BJ (cell line): ENCODE data around the gene ORC6. TPM values are rescaled to one million over a fixed set of nuclear protein-coding genes. Genes with fewer than 3 reads are reported as not detected.
A peak's percentile ranks its signal among the peaks of the same experiment; 100 is the strongest.

Experiments
- CTCF ChIA-PET: fragments of 350-600 bp; formaldehyde crosslinking; extraction: SDS; loops from one replicate; lab custom pipeline; 2021; ENCODE audit warnings: antibody characterized with exemption, inconsistent platforms; lab: Yijun Ruan, JAX
- POLR2A ChIA-PET: fragments of 300-600 bp; sonication (Branson Sonifier 250); formaldehyde crosslinking; extraction: SDS; loops from one replicate; lab custom pipeline; 2021; ENCODE audit warnings: antibody characterized with exemption; lab: Charles Lee
- DNase-seq: peaks from one replicate; pipeline ENCODE4 v3.0.0-alpha.2; 2011; ENCODE audit warnings: low read depth
- H3K27me3 ChIP-seq: 2 replicates; pipeline ENCODE4 v1.6.0; 2011; ENCODE audit warnings: low read length; ENCODE audit not compliant: control insufficient read depth, insufficient read depth
- H3K36me3 ChIP-seq: 2 replicates; pipeline ENCODE4 v1.5.1; 2011; ENCODE audit warnings: low read length; ENCODE audit not compliant: control insufficient read depth, insufficient read depth
- H3K4me3 ChIP-seq: 2 replicates; pipeline ENCODE4 v1.5.1; 2011; ENCODE audit warnings: low read depth, mild to moderate bottlenecking, control low read depth, low read length
- CTCF ChIP-seq: IDR thresholded peaks from 2 replicates; pipeline ENCODE4 v1.5.1; 2011; ENCODE audit warnings: low read depth, mild to moderate bottlenecking, control low read depth, inconsistent platforms, low read length, moderate library complexity; ENCODE audit not compliant: insufficient read depth
- polyA plus RNA-seq: library from polyadenylated mRNA; depleted of rRNA; stranded (reverse); fragments of >200 nt; gene quantifications from 2 replicates; pipeline ENCODE4 v1.2.3, GENCODE V29; 2011

ORC6 gene
- polyA plus RNA-seq, 1 experiment: 8.0 TPM

- Histone ChIP-seq H3K27me3 (no peaks in the 10 kb centered on the region), H3K36me3 (no peaks in the 10 kb centered on the region), H3K4me3 (peak overlapping the region; percentile 81)
- ChIA-PET CTCF (no interaction called here), POLR2A (no interaction called here)
- DNase-seq: no peak
- no peak for TF ChIP-seq CTCF
Observed at GRCh38 chr16:46687486-46687885, 2.0 kb upstream of the ORC6 start.

- POLR2A ChIA-PET: no interaction called here
- CTCF ChIA-PET: no interaction called here
- TF ChIP-seq CTCF: no peak; the same call in 1 of the 2 replicates
Observed at GRCh38 chr16:46688101-46688653, 1.3 kb upstream of the ORC6 start.

GRCh38 chr16:46688654-46689364, 650 bp upstream of the ORC6 start, which contains the start of gene VPS35:
Gene VPS35 (minus strand): TSS chr16:46689178. CDS start chr16:46689133, 45 bp downstream.
- Histone ChIP-seq H3K36me3 (no peaks in the 10 kb centered on the region), H3K4me3 (peak within 1 kb of the TSS; percentile 81), H3K27me3 (no peaks in the 10 kb centered on the region)
- CTCF ChIA-PET: interaction anchor here (2.1 kb wide), 1 partner anchor 112 kb away, joined by 11 read pairs; no protein-coding TSS in a partner anchor
- DNase-seq: peak; percentile 88
- POLR2A ChIA-PET: no interaction called here
- TF ChIP-seq CTCF: peak; percentile 28; the same call in 1 of the 2 replicates

More at GRCh38 chr16:46688101-46688653, 1.3 kb upstream of the ORC6 start:
- no peaks in the 10 kb centered on the region for H3K27me3 ChIP-seq
- no peaks in the 10 kb centered on the region for H3K36me3 ChIP-seq
- DNase-seq: no peak
- peak overlapping the region; percentile 81 for H3K4me3 ChIP-seq

GRCh38 chr16:46690281-46691178, 1.1 kb downstream of the ORC6 start:
- Histone ChIP-seq H3K27me3 (no peaks in the 10 kb centered on the region), H3K4me3 (peak overlapping the region; percentile 81), H3K36me3 (no peaks in the 10 kb centered on the region)
- no peak for DNase-seq
- no peak for TF ChIP-seq CTCF
- POLR2A ChIA-PET: no interaction called here
- CTCF ChIA-PET: interaction anchor here (0.6 to 2.1 kb wide), 8 partner anchors 15 to 200 kb away, joined by 3 to 11 read pairs (median 4); no protein-coding TSS in a partner anchor

- ChIA-PET CTCF (interaction anchor here (0.6 to 1.9 kb wide), 3 partner anchors 16 to 22 kb away, joined by 3 to 9 read pairs (median 5); no protein-coding TSS in a partner anchor), POLR2A (no interaction called here)
- no peak for DNase-seq
- H3K36me3 ChIP-seq: no peaks in the 10 kb centered on the region
- no peaks in the 10 kb centered on the region for H3K27me3 ChIP-seq
- no peak overlapping the region for H3K4me3 ChIP-seq
- no peak for TF ChIP-seq CTCF
Observed at GRCh38 chr16:46691726-46692125, 2.3 kb downstream of the ORC6 start.
